T-cell (primary cell): ENCODE data around the gene GTF2E1. TPM values are rescaled to one million over a fixed set of nuclear protein-coding genes. Genes with fewer than 3 reads are reported as not detected.
A peak's percentile ranks its signal among the peaks of the same experiment; 100 is the strongest.
"Not testable (repeated sequence)": the region's sequence is repeated elsewhere in the genome, so short reads cannot be mapped to it uniquely, and the experiment has no call there.

Experiments used
- ATAC-seq, 4 experiments: fragments of 200-7000 bp in 3 of 4; fragments of 150-1000 bp in 1 of 4; cut with Tn5 transposase; replicated peaks in 1 of 4; 1 replicate in 3 of 4; 2 replicates in 1 of 4; pipeline ENCODE4 v1.10.0; 2021; ENCODE audit warnings: moderate library complexity in 3 of 4, mild to moderate bottlenecking in 2 of 4, moderate number of reproducible peaks in 1 of 4
- CTCF ChIA-PET, 2 donors: fragments of 300-600 bp; sonication (Branson Sonifier 250); formaldehyde crosslinking; loops; one replicate each; lab custom pipeline; 2022; ENCODE audit warnings: antibody characterized with exemption in 2 of 2; lab: Charles Lee
- POLR2A ChIA-PET, 2 donors: fragments of 300-600 bp; sonication (Branson Sonifier 250); formaldehyde crosslinking; loops; one replicate each; lab custom pipeline; 2022; ENCODE audit warnings: antibody characterized with exemption in 2 of 2; lab: Charles Lee
- DNase-seq, 35 experiments: peaks; one replicate each; pipeline versions ENCODE4 v3.0.0 to v3.0.0-alpha.2; 2013 to 2023
- H3K27ac ChIP-seq: one replicate; pipeline ENCODE4 v1.5.1; 2013; ENCODE audit warnings: low read length
- H3K27me3 ChIP-seq, 2 experiments: replicated peaks in 1 of 2; 1 replicate in 1 of 2; 2 replicates in 1 of 2; pipeline versions ENCODE4 v1.6.1 to v1.7.0; 2013; ENCODE audit warnings: low read length in 1 of 2, mixed read lengths in 1 of 2; ENCODE audit not compliant: control insufficient read depth in 2 of 2, insufficient read depth in 2 of 2; ENCODE audit errors: extremely low read depth in 1 of 2
- H3K36me3 ChIP-seq, 2 donors: 1 replicate in 1 of 2; 2 replicates in 1 of 2; pipeline versions ENCODE4 v1.6.1 to v1.7.0; 2013; ENCODE audit warnings: low read length in 1 of 2; ENCODE audit not compliant: control insufficient read depth in 2 of 2, insufficient read depth in 1 of 2; ENCODE audit errors: extremely low read depth in 1 of 2
- H3K4me1 ChIP-seq, 2 experiments: 1 replicate in 1 of 2; 2 replicates in 1 of 2; pipeline versions ENCODE4 v1.6.1 to v1.7.0; 2013; ENCODE audit warnings: low read length in 2 of 2, mixed read lengths in 1 of 2; ENCODE audit not compliant: insufficient read depth in 2 of 2, control insufficient read depth in 1 of 2; ENCODE audit errors: extremely low read depth in 1 of 2
- H3K4me3 ChIP-seq, 2 donors: 1 replicate in 1 of 2; 2 replicates in 1 of 2; pipeline versions ENCODE4 v1.5.1 to v1.7.0; 2013; ENCODE audit warnings: mild to moderate bottlenecking in 2 of 2, low read length in 1 of 2, moderate library complexity in 1 of 2; ENCODE audit not compliant: control insufficient read depth in 1 of 2; ENCODE audit errors: extremely low read depth in 1 of 2
- H3K9me3 ChIP-seq: 2 replicates; pipeline ENCODE4 v1.7.0; 2013
- H3K27ac Mint-ChIP-seq, 2 donors: one replicate each; pipeline ENCODE4 v1.8.0; 2020 to 2021; ENCODE audit warnings: mild to moderate bottlenecking in 2 of 2, mixed read lengths in 2 of 2
- H3K27me3 Mint-ChIP-seq, 2 donors: one replicate each; pipeline ENCODE4 v1.8.0; 2021 to 2022; ENCODE audit warnings: mixed read lengths in 2 of 2
- H3K36me3 Mint-ChIP-seq: one replicate; pipeline ENCODE4 v1.8.0; 2021; ENCODE audit warnings: mixed read lengths
- H3K4me1 Mint-ChIP-seq, 3 donors: one replicate each; pipeline ENCODE4 v1.8.0; 2020 to 2022; ENCODE audit warnings: mixed read lengths in 3 of 3, mild to moderate bottlenecking in 1 of 3
- H3K4me3 Mint-ChIP-seq, 3 donors: one replicate each; pipeline ENCODE4 v1.8.0; 2020 to 2022; ENCODE audit warnings: mild to moderate bottlenecking in 3 of 3, mixed read lengths in 3 of 3, moderate library complexity in 3 of 3
- H3K9me3 Mint-ChIP-seq, 3 donors: one replicate each; pipeline ENCODE4 v1.8.0; 2020 to 2022; ENCODE audit warnings: mixed read lengths in 3 of 3
- WGBS: methylation state at CpG from one replicate; pipeline ENCODE4 v1.1.5; 2013; ENCODE audit warnings: missing lambda C conversion rate; ENCODE audit not compliant: insufficient coverage; 5-methylcytosine and 5-hydroxymethylcytosine counted together
- total RNA-seq, 35 experiments: library from RNA in 6 of 35; stranded (reverse) in 6 of 35; fragments of 120-200 nt in 1 of 35; gene quantifications; one replicate each; pipeline versions ENCODE4 v1.2.1 to v1.2.4 and lab custom pipeline; 2013 to 2026

Gene GTF2E1
- total RNA-seq, 5 donors from 2014 or later (not counting 1 experiment from before 2014, with no cell fraction given), result 13.3 to 28.5 (median 26.0) TPM

- POLR2A ChIA-PET, result interaction anchor here in 1 of 2 donors (0.6 kb wide), 1 partner anchor 65 kb away, joined by 3 read pairs; no protein-coding TSS in a partner anchor
- Histone ChIP-seq H3K4me1 (no peaks in the 10 kb centered on the region), H3K4me3 (no peak overlapping the region), H3K27me3 (no peaks in the 10 kb centered on the region), H3K36me3 (peaks cover 0 to 18% of the 10 kb centered on the region in 2 donors), H3K27ac (no peak overlapping the region), H3K9me3 (peaks cover 2% of the 10 kb centered on the region)
- DNase-seq, result no peak
- H3K4me3 Mint-ChIP-seq, result no peak overlapping the region
- H3K27me3 Mint-ChIP-seq, result no peaks in the 10 kb centered on the region
- peak overlapping the region in 1 of 2 donors; percentile 7 for H3K27ac Mint-ChIP-seq
- peaks cover 0 to 11% (median 5%) of the 10 kb centered on the region in 3 donors for H3K9me3 Mint-ChIP-seq
- CTCF ChIA-PET, result no interaction called here
- peaks cover 44% of the 10 kb centered on the region for H3K36me3 Mint-ChIP-seq
- ATAC-seq, result no peak
- peaks cover 9 to 10% (median 9%) of the 10 kb centered on the region in 3 donors for H3K4me1 Mint-ChIP-seq
These were observed 34.1 kb upstream of the GTF2E1 start for GRCh38 chr3:120708408-120708807.

GRCh38 chr3:120710369-120710768, 32.2 kb upstream of the GTF2E1 start:
- Histone ChIP-seq H3K4me1 (no peaks in the 10 kb centered on the region), H3K27me3 (no peaks in the 10 kb centered on the region), H3K4me3 (no peak overlapping the region), H3K9me3 (no peaks in the 10 kb centered on the region), H3K27ac (no peak overlapping the region), H3K36me3 (peaks cover 0 to 6% of the 10 kb centered on the region in 2 donors)
- H3K4me3 Mint-ChIP-seq, result no peak overlapping the region
- 100% methylated on average over 1 of the region's 1 CpG for WGBS
- H3K27ac Mint-ChIP-seq, result no peak overlapping the region
- ChIA-PET POLR2A (no interaction called here), CTCF (no interaction called here)
- ATAC-seq, result no peak
- H3K27me3 Mint-ChIP-seq, result no peaks in the 10 kb centered on the region
- H3K36me3 Mint-ChIP-seq, result peaks cover 34% of the 10 kb centered on the region
- peaks cover 15 to 17% (median 16%) of the 10 kb centered on the region in 3 donors for H3K4me1 Mint-ChIP-seq
- DNase-seq, result no peak
- no peaks in the 10 kb centered on the region for H3K9me3 Mint-ChIP-seq

- H3K4me3 Mint-ChIP-seq, result no peak overlapping the region
- CTCF ChIA-PET, result interaction anchor here (0.6 to 0.7 kb wide), 2 partner anchors 498 to 1419 kb away, joined by 4 to 5 read pairs; no protein-coding TSS in a partner anchor
- no peaks in the 10 kb centered on the region for H3K27me3 ChIP-seq
- POLR2A ChIA-PET, result interaction anchor here in 1 of 2 donors (0.7 kb wide), 1 partner anchor 1020 kb away, joined by 6 read pairs; no protein-coding TSS in a partner anchor
- H3K27ac ChIP-seq, result no peak overlapping the region
- H3K4me1 ChIP-seq, result no peaks in the 10 kb centered on the region
- no peak for ATAC-seq
- H3K4me3 ChIP-seq, result no peak overlapping the region
- peaks cover 0 to 4% (median 0%) of the 10 kb centered on the region in 3 donors for H3K9me3 Mint-ChIP-seq
- no peak for DNase-seq
- H3K27ac Mint-ChIP-seq, result no peak overlapping the region
- H3K4me1 Mint-ChIP-seq, result peaks cover 22 to 24% (median 23%) of the 10 kb centered on the region in 3 donors
- H3K36me3 ChIP-seq, result peaks cover 0 to 3% of the 10 kb centered on the region in 2 donors
- no peaks in the 10 kb centered on the region for H3K9me3 ChIP-seq
- H3K27me3 Mint-ChIP-seq, result no peaks in the 10 kb centered on the region
- H3K36me3 Mint-ChIP-seq, result peaks cover 20% of the 10 kb centered on the region
These were observed 29.3 kb upstream of the GTF2E1 start for GRCh38 chr3:120713262-120713661.

- H3K4me1 Mint-ChIP-seq, result peaks cover 40 to 47% (median 46%) of the 10 kb centered on the region in 3 donors
- peaks cover 9 to 16% of the 10 kb centered on the region in 2 experiments for H3K4me1 ChIP-seq
- ATAC-seq (peak; percentile 76 to 94 (median 90)), DNase-seq (peak; percentile 64 to 92 (median 85))
- not testable (repeated sequence) for H3K27me3 Mint-ChIP-seq, H3K9me3 ChIP-seq, H3K27me3 ChIP-seq, H3K9me3 Mint-ChIP-seq, H3K36me3 ChIP-seq
- CTCF ChIA-PET, result interaction anchor here (1.0 to 1.6 kb wide), 4 partner anchors 21 to 124 kb away, joined by 3 to 10 read pairs (median 3); partner anchors contain the start of genes GTF2E1 (in 1 of the 2), NDUFB4 (in 1 of the 2) and RABL3 (in 1 of the 2)
- H3K4me3 ChIP-seq, result peak overlapping the region; percentile 2 to 49
- WGBS, result 31% methylated on average over 18 of the region's 20 CpGs
- peak overlapping the region; percentile 70 for H3K27ac ChIP-seq
- H3K4me3 Mint-ChIP-seq, result peak overlapping the region; percentile 76 to 80 (median 79)
- H3K36me3 Mint-ChIP-seq, result peaks cover 37% of the 10 kb centered on the region
- peak overlapping the region; percentile 94 to 98 for H3K27ac Mint-ChIP-seq
- POLR2A ChIA-PET, result interaction anchor here (0.6 to 2.3 kb wide), 3 partner anchors 22 to 124 kb away, joined by 3 to 8 read pairs (median 4); partner anchors contain the start of gene NDUFB4 (in 1 of the 2)
These were observed 23.2 kb upstream of the GTF2E1 start for GRCh38 chr3:120719167-120719834.

GRCh38 chr3:120726791-120727190, 15.8 kb upstream of the GTF2E1 start:
- no CpG with 5 or more reads among the region's 1 CpG for WGBS
- H3K4me3 Mint-ChIP-seq, result no peak overlapping the region
- no peak overlapping the region for H3K4me3 ChIP-seq
- H3K36me3 Mint-ChIP-seq, result peaks cover 44% of the 10 kb centered on the region
- H3K4me1 Mint-ChIP-seq, result peaks cover 0 to 18% (median 15%) of the 10 kb centered on the region in 3 donors
- H3K4me1 ChIP-seq, result no peaks in the 10 kb centered on the region
- H3K36me3 ChIP-seq, result peaks cover 0 to 2% of the 10 kb centered on the region in 2 donors
- H3K9me3 Mint-ChIP-seq, result no peaks in the 10 kb centered on the region
- DNase-seq, result no peak
- ChIA-PET CTCF (no interaction called here), POLR2A (no interaction called here)
- H3K27ac ChIP-seq, result no peak overlapping the region
- H3K27ac Mint-ChIP-seq, result peak overlapping the region in 1 of 2 donors; percentile 37
- no peak for ATAC-seq
- H3K27me3 ChIP-seq, result no peaks in the 10 kb centered on the region
- H3K27me3 Mint-ChIP-seq, result no peaks in the 10 kb centered on the region
- no peaks in the 10 kb centered on the region for H3K9me3 ChIP-seq

GRCh38 chr3:120730576-120731542, 11.7 kb upstream of the GTF2E1 start:
- Histone ChIP-seq H3K4me3 (no peak overlapping the region), H3K27ac (no peak overlapping the region), H3K36me3 (peaks cover 0 to 2% of the 10 kb centered on the region in 2 donors), H3K27me3 (no peaks in the 10 kb centered on the region), H3K4me1 (no peaks in the 10 kb centered on the region), H3K9me3 (no peaks in the 10 kb centered on the region)
- ATAC-seq, result no peak
- peaks cover 33% of the 10 kb centered on the region for H3K36me3 Mint-ChIP-seq
- no peaks in the 10 kb centered on the region for H3K27me3 Mint-ChIP-seq
- DNase-seq, result no peak
- peak overlapping the region; percentile 62 to 76 for H3K27ac Mint-ChIP-seq
- CTCF ChIA-PET, result interaction anchor here in 1 of 2 donors (0.5 to 0.8 kb wide), 3 partner anchors 13 to 1785 kb away, joined by 3 to 4 read pairs (median 3); no protein-coding TSS in a partner anchor
- POLR2A ChIA-PET, result no interaction called here
- H3K4me1 Mint-ChIP-seq, result peaks cover 0 to 15% (median 14%) of the 10 kb centered on the region in 3 donors
- 93% methylated on average over 2 of the region's 4 CpGs for WGBS
- peaks cover 4 to 8% (median 6%) of the 10 kb centered on the region in 3 donors for H3K9me3 Mint-ChIP-seq
- no peak overlapping the region for H3K4me3 Mint-ChIP-seq
